Raji (cell line): ENCODE data around the gene STARD4.

ENCODE experiments used
- POLR2A ChIP-seq: IDR thresholded peaks from 2 replicates; pipeline ENCODE4 v1.6.1; 2011; ENCODE audit warnings: low read depth, low read length, control low read depth; ENCODE audit not compliant: insufficient read depth

The STARD4 gene

GRCh38 chr5:111454776-111455175 lies 57.6 kb downstream of the STARD4 start:
- TF ChIP-seq POLR2A = no peak

DNA sequence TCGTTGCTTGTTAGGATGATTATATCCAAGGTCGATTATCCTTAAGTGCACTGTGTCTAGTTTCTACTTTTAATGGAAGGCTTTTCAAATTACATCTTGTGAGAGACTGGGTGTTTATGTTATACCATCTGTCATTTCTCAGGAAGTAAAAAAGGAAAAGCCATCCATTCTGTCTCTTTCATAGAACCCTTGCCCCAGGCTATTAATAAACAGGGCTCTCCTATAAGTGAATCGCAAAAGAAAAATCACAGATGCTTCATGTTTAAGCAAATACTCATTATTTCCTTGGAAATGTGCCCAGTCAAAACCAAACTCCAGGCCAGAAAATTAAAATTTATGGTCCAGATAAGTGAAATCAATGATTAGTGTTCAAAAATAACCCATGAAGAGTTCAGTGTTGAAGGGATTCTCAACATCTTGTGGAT lies 58.1 kb downstream of the STARD4 start:
- TF ChIP-seq POLR2A = no peak

GRCh38 chr5:111453747-111454146 lies 58.6 kb downstream of the STARD4 start:
- no peak for TF ChIP-seq POLR2A

GRCh38 chr5:111453295-111453694 lies 59.0 kb downstream of the STARD4 start:
- no peak for TF ChIP-seq POLR2A

GRCh38 chr5:111447822-111448221 lies 64.5 kb downstream of the STARD4 start:
- TF ChIP-seq POLR2A = no peak

GRCh38 chr5:111447099-111447498 lies 65.2 kb downstream of the STARD4 start:
- TF ChIP-seq POLR2A = no peak
